Activated CD4-positive, alpha-beta memory T cell treated with anti-CD3 and anti-CD28 coated beads, Interleukin-2, amount 10 ng/mL, durations not matched to agents 7 days and 5 days (primary cell): Measurements from ENCODE around the gene SYVN1. TPM values are rescaled to one million over a fixed set of nuclear protein-coding genes. Genes with fewer than 3 reads are reported as not detected.
"Not testable (repeated sequence)": the region's sequence is repeated elsewhere in the genome, so short reads cannot be mapped to it uniquely, and the experiment has no call there.

Source experiments
- CTCF ChIA-PET: fragments of 350-600 bp; sonication (Branson Sonifier 250); formaldehyde crosslinking; loops from one replicate; lab custom pipeline; 2021; ENCODE audit warnings: antibody characterized with exemption, inconsistent platforms; lab: Charles Lee
- POLR2A ChIA-PET: fragments of 350-600 bp; sonication (Branson Sonifier 250); formaldehyde crosslinking; loops from one replicate; lab custom pipeline; 2021; ENCODE audit warnings: antibody characterized with exemption; lab: Charles Lee
- DNase-seq: peaks from one replicate; pipeline ENCODE4 v3.0.0-alpha.2; 2020
- H3K27ac Mint-ChIP-seq: one replicate; pipeline ENCODE4 v1.8.0; 2021; ENCODE audit warnings: mild to moderate bottlenecking, mixed read lengths
- H3K27me3 Mint-ChIP-seq: one replicate; pipeline ENCODE4 v1.8.0; 2021; ENCODE audit warnings: mixed read lengths
- H3K36me3 Mint-ChIP-seq: one replicate; pipeline ENCODE4 v1.8.0; 2021; ENCODE audit warnings: low read depth, mixed read lengths
- H3K4me1 Mint-ChIP-seq: one replicate; pipeline ENCODE4 v1.8.0; 2021; ENCODE audit warnings: mixed read lengths
- H3K4me3 Mint-ChIP-seq: one replicate; pipeline ENCODE4 v1.8.0; 2021; ENCODE audit warnings: mild to moderate bottlenecking, mixed read lengths
- H3K9me3 Mint-ChIP-seq: one replicate; pipeline ENCODE4 v1.8.0; 2021; ENCODE audit warnings: mixed read lengths
- total RNA-seq, 2 experiments: library from RNA; stranded (reverse); gene quantifications; one replicate each; pipeline ENCODE4 v1.2.3, GENCODE V29; 2021

The SYVN1 gene
- total RNA-seq, 2 experiments from 2014 or later = 39.4 to 42.2 TPM

GRCh38 chr11:65121447-65121864 lies 12.9 kb downstream of the SYVN1 start:
- Mint-ChIP-seq H3K4me3 (peak overlapping the region; percentile 100), H3K36me3 (peaks cover 73% of the 10 kb centered on the region), H3K27ac (peak overlapping the region; percentile 98), H3K4me1 (peaks cover 63% of the 10 kb centered on the region), H3K9me3 (no peaks in the 10 kb centered on the region), H3K27me3 (no peaks in the 10 kb centered on the region)
- DNase-seq = peak; percentile 48
- ChIA-PET POLR2A (interaction anchor here (0.8 to 8.3 kb wide), 27 partner anchors 8 to 737 kb away, joined by 3 to 157 read pairs (median 4); partner anchors contain the start of genes ARL2, CAPN1, CDCA5 and DPF2), CTCF (interaction anchor here (0.9 to 3.2 kb wide), 12 partner anchors 10 to 433 kb away, joined by 3 to 36 read pairs (median 4); partner anchors contain the start of genes ARL2, CDC42EP2, CDCA5 and POLA2)

- H3K27me3 Mint-ChIP-seq = no peaks in the 10 kb centered on the region
Observed at GRCh38 chr11:65120831-65121230, 13.5 kb downstream of the SYVN1 start.

GRCh38 chr11:65119670-65119995 lies 14.7 kb downstream of the SYVN1 start:
- peak overlapping the region; percentile 98 for H3K27ac Mint-ChIP-seq
- CTCF ChIA-PET = interaction anchor here (3.2 kb wide), 1 partner anchor 8 kb away, joined by 36 read pairs; the partner anchor contains the start of gene TM7SF2

More at GRCh38 chr11:65120831-65121230, 13.5 kb downstream of the SYVN1 start:
- peaks cover 69% of the 10 kb centered on the region for H3K4me1 Mint-ChIP-seq
- peak overlapping the region; percentile 100 for H3K4me3 Mint-ChIP-seq
- no peaks in the 10 kb centered on the region for H3K9me3 Mint-ChIP-seq
- CTCF ChIA-PET = interaction anchor here (0.6 to 3.2 kb wide), 4 partner anchors 9 to 426 kb away, joined by 3 to 36 read pairs (median 12); partner anchors contain the start of genes ARL2 and TM7SF2
- H3K36me3 Mint-ChIP-seq = peaks cover 68% of the 10 kb centered on the region
- POLR2A ChIA-PET = interaction anchor here (0.9 to 8.3 kb wide), 13 partner anchors 10 to 343 kb away, joined by 3 to 157 read pairs (median 11); partner anchors contain the start of genes ARL2, CAPN1, CDCA5 and POLA2
- DNase-seq = no peak
- peak overlapping the region; percentile 98 for H3K27ac Mint-ChIP-seq

GRCh38 chr11:65118891-65119669 lies 15.2 kb downstream of the SYVN1 start:
- peak overlapping the region; percentile 41 for H3K27ac Mint-ChIP-seq
- peaks cover 69% of the 10 kb centered on the region for H3K4me1 Mint-ChIP-seq
- ChIA-PET POLR2A (interaction anchor here (0.6 to 8.3 kb wide), 13 partner anchors 9 to 382 kb away, joined by 3 to 157 read pairs (median 10); partner anchors contain the start of genes ARL2, CAPN1, CDCA5 and POLA2), CTCF (interaction anchor here (0.7 to 3.3 kb wide), 4 partner anchors 15 to 380 kb away, joined by 3 to 17 read pairs (median 7); partner anchors contain the start of genes ARL2, MALAT1 and SYVN1)
- DNase-seq, H3K4me3 Mint-ChIP-seq, H3K27me3 Mint-ChIP-seq, H3K9me3 Mint-ChIP-seq: not testable (repeated sequence)
- peaks cover 57% of the 10 kb centered on the region for H3K36me3 Mint-ChIP-seq

More at GRCh38 chr11:65119670-65119995, 14.7 kb downstream of the SYVN1 start:
- peak overlapping the region; percentile 27 for H3K4me3 Mint-ChIP-seq
- peaks cover 62% of the 10 kb centered on the region for H3K36me3 Mint-ChIP-seq
- no peaks in the 10 kb centered on the region for H3K27me3 Mint-ChIP-seq
- no peaks in the 10 kb centered on the region for H3K9me3 Mint-ChIP-seq
- POLR2A ChIA-PET = interaction anchor here (0.6 to 8.3 kb wide), 8 partner anchors 9 to 341 kb away, joined by 3 to 157 read pairs (median 19); partner anchors contain the start of genes CAPN1, CDCA5, POLA2 and SF1
- H3K4me1 Mint-ChIP-seq = peaks cover 73% of the 10 kb centered on the region
- no peak for DNase-seq

GRCh38 chr11:65118097-65118837 lies 16.1 kb downstream of the SYVN1 start:
- Mint-ChIP-seq H3K9me3 (no peaks in the 10 kb centered on the region), H3K27ac (peak overlapping the region; percentile 95), H3K4me3 (peak overlapping the region; percentile 90), H3K4me1 (peaks cover 71% of the 10 kb centered on the region), H3K27me3 (no peaks in the 10 kb centered on the region), H3K36me3 (peaks cover 56% of the 10 kb centered on the region)
- CTCF ChIA-PET = interaction anchor here (0.7 to 3.3 kb wide), 7 partner anchors 16 to 381 kb away, joined by 3 to 17 read pairs (median 4); partner anchors contain the start of genes ARL2, MALAT1, SF1 and SNX15
- DNase-seq = no peak
- POLR2A ChIA-PET = interaction anchor here (0.8 to 4.7 kb wide), 20 partner anchors 8 to 454 kb away, joined by 3 to 49 read pairs (median 6); partner anchors contain the start of genes ARL2, CAPN1, CDCA5 and FAM89B

- peak; percentile 100 for DNase-seq
- CTCF ChIA-PET = interaction anchor here (0.6 to 3.3 kb wide), 13 partner anchors 11 to 339 kb away, joined by 3 to 17 read pairs (median 4); partner anchors contain the start of genes ARL2, SAC3D1, SF1 and SNX15
- no peaks in the 10 kb centered on the region for H3K9me3 Mint-ChIP-seq
- H3K27ac Mint-ChIP-seq = peak within 1 kb of the TSS; percentile 95
- peaks cover 56% of the 10 kb centered on the region for H3K36me3 Mint-ChIP-seq
- no peaks in the 10 kb centered on the region for H3K27me3 Mint-ChIP-seq
- H3K4me3 Mint-ChIP-seq = peak within 1 kb of the TSS; percentile 90
- POLR2A ChIA-PET = interaction anchor here (0.6 to 4.7 kb wide), 30 partner anchors 9 to 498 kb away, joined by 3 to 49 read pairs (median 4); partner anchors contain the start of genes ARL2, CAPN1, CDCA5 and FAM89B
- H3K4me1 Mint-ChIP-seq = peaks cover 69% of the 10 kb centered on the region
Observed at GRCh38 chr11:65117206-65118096, 16.9 kb downstream of the SYVN1 start, which contains the start of gene ZNHIT2. Gene ZNHIT2 (minus strand): TSS chr11:65117701. CDS start chr11:65117653, 48 bp downstream.

GRCh38 chr11:65116370-65117205 lies 17.7 kb downstream of the SYVN1 start:
- Mint-ChIP-seq H3K27ac (peak overlapping the region; percentile 95), H3K36me3 (peaks cover 48% of the 10 kb centered on the region), H3K4me1 (peaks cover 67% of the 10 kb centered on the region), H3K27me3 (no peaks in the 10 kb centered on the region), H3K4me3 (peak overlapping the region; percentile 90), H3K9me3 (no peaks in the 10 kb centered on the region)
- POLR2A ChIA-PET = interaction anchor here (0.6 to 4.7 kb wide), 25 partner anchors 8 to 499 kb away, joined by 3 to 49 read pairs (median 4); partner anchors contain the start of genes ARL2, CAPN1, CDCA5 and MALAT1
- CTCF ChIA-PET = interaction anchor here (1.0 to 3.3 kb wide), 5 partner anchors 18 to 255 kb away, joined by 3 to 17 read pairs (median 5); partner anchors contain the start of genes ARL2 and SYVN1
- DNase-seq = peak; percentile 70

- Mint-ChIP-seq H3K27ac (peak overlapping the region; percentile 95), H3K4me1 (peaks cover 67% of the 10 kb centered on the region), H3K4me3 (peak overlapping the region; percentile 90), H3K9me3 (no peaks in the 10 kb centered on the region), H3K36me3 (peaks cover 37% of the 10 kb centered on the region), H3K27me3 (no peaks in the 10 kb centered on the region)
- CTCF ChIA-PET = interaction anchor here (0.6 kb wide), 1 partner anchor 23 kb away, joined by 3 read pairs; no protein-coding TSS in a partner anchor
- POLR2A ChIA-PET = interaction anchor here (1.0 to 5.7 kb wide), 8 partner anchors 17 to 337 kb away, joined by 3 to 83 read pairs (median 12); partner anchors contain the start of genes ARL2, CDCA5, SAC3D1 and SF1
- no peak for DNase-seq
Observed at GRCh38 chr11:65115361-65116082, 18.8 kb downstream of the SYVN1 start.

- Mint-ChIP-seq H3K27ac (no peak overlapping the region), H3K27me3 (no peaks in the 10 kb centered on the region), H3K4me3 (no peak overlapping the region), H3K9me3 (no peaks in the 10 kb centered on the region), H3K4me1 (peaks cover 65% of the 10 kb centered on the region), H3K36me3 (peaks cover 31% of the 10 kb centered on the region)
- ChIA-PET POLR2A (interaction anchor here (1.3 to 5.7 kb wide), 2 partner anchors 18 to 31 kb away, joined by 4 to 83 read pairs; partner anchors contain the start of genes CDCA5 and VPS51), CTCF (no interaction called here)
- no peak for DNase-seq
Observed at GRCh38 chr11:65114538-65115171, 19.7 kb downstream of the SYVN1 start.
